HG02885 (cell line): ENCODE data around the gene ZIC4.

Source experiments
- ATAC-seq: cut with Tn5 transposase; IDR thresholded peaks from one replicate; pipeline ENCODE4 v1.9.1; 2021; ENCODE audit warnings: mild to moderate bottlenecking; ENCODE audit not compliant: unreplicated experiment, poor library complexity

Gene ZIC4

DNA sequence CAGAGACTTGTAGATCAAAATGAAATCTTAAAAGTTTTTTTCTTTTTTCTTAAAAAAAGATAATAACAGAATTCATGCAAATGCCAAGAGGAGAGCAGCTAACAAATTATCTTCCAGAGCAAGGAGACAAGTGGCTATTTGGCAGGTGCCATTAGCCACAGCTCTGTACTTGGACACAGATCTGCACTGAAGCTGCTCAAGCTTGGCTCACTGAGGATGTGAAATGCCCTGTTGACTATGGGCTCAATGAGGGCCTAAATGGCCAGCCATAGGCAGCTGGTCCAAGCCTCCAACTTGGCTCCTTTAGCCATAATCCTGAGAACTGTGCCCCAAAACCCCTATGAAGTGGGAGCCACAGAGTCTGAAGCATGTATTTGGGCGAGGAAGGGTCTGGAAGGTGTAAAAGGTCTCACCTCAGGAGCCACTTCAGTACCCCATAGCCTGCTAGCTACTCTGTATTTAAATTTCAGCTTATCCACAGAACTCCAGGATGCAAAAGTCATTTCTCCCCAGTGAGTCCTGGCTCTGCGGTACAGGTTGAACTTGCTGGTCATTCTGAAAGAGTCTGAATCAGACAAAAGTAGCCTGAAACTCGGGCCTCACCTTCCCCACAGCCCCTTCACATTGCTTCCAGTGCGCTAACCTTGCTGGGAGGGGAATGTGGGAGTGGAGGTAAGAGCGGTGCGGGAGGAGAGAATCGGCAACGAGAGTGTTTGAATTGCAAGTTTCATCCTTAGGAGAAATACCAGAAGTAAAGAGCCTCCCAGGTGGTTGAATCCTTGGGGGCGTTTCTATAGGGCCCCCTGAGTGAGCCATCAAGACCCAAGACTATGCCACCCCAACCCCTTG, 48.0 kb downstream of the ZIC4 start:
- ATAC-seq: no peak

DNA sequence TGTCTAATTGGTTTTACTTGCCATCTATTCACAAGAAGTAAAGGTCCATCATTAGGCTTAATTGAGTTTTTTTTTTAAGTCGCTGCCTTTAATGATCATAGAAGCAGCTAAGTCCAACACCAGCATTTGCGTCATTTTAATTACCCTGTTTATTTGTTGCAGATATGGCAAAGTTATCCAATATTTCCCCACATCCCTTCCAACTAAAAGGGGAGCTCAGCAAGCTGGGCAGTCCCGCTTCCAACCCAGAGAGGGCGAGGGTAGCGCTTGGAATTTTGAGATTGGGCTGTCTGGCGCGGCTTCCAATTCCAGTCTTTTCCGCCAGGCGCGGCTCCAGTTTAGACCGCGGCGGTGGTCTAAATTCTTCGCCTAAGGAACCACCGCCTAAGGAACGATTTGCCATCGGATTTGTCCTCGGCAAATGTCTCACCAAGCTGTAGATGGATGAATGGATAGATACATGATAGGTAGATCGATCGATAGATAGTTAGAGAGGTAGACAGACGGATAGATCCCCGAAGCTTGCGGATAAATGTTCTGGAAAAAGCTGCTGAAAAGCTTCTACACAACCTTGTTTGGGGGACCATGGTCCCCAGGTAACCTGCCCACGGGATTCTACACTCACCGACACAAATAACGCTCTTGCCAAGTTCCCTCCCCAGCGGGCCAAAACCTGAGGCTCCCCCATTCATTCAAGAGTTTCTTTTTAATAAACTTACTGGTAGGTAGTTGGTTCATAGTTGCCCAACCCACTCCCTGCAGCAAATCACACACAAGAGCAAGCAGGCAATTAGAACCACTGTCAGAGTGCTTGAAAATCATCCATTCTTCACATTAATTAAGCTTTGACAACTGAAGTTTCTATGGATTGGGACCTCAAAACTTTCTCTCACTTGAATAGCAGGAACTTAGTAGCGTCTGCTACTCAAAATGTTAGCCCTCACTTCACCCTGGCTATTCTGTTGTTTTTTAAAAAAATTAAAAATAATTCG, 49.1 kb downstream of the ZIC4 start:
- ATAC-seq: no peak

DNA sequence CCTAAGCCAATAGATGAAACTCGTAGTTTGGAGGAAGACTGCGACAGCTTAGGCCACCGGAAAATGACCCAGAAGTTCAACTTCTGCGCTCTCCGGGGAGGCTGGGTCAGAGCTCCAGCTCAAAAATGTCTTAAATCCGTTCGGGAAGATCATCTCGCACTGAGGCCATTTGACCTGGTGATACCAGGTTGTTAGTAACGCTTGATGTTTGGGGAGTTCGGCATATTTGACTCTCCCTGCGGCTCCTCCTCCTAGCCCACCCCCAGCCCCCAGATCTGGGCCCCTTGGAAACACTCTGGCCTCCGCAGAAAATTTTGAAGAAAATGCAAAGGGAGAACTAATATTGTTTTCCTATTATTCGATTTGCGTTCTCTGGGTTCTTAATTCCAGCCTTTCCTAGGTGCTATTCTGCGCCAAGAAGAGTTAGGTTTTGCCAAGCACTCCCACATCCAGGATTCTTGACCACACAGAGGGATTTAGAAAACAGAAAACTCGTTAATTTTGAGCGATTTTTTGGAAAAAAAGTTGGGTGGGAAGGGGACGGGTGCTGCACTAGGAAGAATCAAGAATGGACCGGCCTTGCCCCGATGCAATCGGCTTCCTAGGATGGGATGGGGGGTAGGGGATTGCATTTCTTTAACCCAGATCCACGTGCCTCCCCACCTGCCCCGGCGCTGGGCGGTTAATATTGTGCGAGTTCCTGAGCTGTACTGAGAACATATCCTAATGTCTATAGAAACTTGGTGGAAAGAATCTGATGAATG, 50.0 kb downstream of the ZIC4 start:
- no peak for ATAC-seq

DNA sequence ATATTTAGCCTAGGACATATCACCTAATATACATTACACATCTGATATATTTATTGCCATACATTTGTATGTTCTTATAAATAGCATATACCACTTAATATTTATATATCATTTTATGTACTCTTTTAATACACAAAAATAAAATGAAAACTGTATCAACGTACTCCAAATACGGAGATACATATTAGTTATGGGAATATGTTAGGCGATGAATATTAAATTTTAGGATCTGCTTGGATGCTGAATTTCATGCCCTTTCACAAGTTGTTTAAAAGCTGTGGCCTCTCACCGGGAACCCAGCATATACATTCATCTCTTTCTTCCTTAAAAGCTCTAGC, 50.6 kb downstream of the ZIC4 start:
- ATAC-seq: no peak

DNA sequence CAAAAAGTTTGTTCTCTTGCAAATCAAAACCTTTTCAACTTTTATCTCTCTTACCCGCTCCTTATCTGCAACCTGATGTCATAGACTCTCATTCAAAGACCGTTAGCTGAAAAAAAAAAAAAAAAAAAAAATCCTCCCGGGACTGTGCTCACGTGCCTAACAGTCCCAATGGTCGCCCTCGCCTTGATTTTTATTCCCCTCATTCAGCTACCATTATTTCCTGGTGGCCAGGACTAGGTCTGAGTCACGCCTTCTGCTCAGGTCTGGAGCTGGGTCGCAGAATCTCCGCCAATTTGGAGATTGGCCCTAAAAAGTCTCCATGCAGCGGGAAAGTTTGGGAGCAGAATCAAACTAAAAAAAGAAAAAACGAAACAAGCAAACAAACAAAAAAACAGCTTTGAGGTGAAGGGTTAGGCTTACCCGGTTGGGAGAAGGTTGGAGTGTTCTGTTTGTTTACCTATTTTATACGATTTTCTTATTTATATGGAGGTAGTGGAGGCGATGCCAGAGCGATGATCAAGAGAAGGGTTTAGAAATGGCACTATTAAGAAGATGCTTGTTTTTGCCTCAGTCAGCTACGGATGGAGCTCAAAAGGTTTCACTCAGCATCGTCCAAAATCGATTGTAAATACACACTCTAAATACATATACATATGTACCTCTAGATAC, 51.1 kb downstream of the ZIC4 start:
- ATAC-seq: no peak

DNA sequence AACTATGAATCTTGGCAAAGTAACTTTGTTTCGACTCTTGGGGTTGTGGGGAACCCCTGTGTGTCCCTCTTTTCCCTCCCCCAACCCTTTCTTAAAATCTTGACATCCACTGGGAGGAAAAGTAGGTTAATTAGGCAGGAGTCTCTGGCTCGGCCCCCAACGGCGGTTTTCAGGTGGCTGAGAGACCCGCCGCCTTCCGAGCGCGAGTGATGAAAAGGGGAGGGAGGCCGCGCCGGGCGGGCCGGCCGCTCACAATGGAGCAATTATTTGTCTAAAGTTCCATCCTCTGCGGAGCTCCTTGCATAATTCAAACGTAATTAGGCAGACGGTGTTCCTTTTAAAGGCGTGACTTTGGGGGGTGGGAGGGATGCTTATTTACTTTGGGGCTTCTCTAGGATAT, 51.7 kb downstream of the ZIC4 start:
- no peak for ATAC-seq

DNA sequence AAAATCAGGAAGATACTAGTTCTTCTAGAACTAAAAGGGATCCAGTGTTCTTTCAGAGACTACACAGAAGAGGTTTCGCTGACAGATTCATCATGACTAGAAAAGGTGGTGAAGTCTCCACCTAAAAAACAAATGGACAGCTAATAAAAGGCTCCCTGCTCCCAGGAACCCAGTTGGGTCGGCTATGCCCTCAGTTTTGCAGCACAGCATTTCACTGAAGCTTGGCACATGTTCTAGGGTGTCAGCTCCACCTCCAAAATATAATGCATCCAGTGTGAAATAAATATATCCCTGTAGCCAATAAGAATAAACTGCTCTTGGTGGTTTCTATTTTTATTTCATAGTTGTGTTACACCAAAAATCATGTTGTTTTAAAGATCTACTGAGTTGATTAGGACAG, 55.0 kb downstream of the ZIC4 start:
- ATAC-seq: no peak

DNA sequence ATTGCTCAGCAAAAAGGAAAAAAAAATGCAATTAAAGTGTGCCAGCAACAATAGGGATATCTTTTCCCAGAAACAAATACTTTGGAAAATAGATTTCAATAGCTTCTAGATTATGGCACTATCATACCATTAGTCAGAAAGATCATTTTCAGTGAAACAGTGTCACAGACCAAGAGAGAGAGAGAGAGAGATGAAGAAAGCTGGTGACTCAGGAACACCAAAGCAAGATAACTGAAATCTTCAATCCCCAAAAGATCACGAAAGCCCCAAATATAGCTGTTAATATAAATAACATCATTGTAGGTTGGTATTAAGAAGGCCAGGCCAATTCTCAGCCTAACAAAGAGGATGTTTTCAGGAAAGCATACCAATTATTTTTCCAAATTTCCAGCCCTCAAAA, 57.4 kb downstream of the ZIC4 start:
- no peak for ATAC-seq

DNA sequence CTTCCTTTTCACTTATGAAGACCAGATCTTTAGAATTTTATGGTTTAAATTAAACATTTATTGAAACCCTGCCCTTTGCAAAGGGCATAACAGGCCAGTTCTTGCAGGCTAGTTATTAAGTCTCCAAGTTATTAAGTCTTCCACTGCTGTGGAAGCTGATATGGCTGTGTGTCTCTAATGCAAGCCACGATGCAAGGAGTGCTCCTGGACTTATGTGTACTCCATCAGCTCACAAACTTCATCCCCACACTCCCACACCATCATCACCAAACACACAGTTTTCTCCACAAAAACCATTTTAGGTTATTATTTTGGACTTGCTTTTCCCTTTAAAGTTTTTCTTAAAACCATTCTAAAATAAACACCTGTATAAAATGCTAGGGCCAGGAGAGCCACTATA, 62.4 kb downstream of the ZIC4 start:
- ATAC-seq: no peak

DNA sequence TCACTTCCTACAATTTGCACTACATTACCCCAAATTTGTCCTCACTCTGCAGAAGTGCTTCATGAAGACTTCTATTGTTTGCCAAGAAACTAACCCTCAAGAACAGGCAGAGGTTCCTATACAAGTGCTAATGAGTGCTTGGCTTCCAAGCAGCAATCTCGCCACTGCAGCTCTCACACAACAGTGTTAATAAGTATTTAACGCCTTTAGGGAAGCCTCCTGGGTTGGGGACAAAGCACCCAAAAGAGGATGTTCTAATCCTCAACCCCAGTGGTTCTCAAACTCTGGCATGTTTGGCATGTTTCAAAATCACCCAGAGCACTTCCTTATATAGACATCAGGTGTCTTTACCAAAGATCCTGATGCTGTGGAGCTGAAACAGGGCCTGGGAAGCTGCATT, 64.6 kb downstream of the ZIC4 start:
- ATAC-seq: no peak

DNA sequence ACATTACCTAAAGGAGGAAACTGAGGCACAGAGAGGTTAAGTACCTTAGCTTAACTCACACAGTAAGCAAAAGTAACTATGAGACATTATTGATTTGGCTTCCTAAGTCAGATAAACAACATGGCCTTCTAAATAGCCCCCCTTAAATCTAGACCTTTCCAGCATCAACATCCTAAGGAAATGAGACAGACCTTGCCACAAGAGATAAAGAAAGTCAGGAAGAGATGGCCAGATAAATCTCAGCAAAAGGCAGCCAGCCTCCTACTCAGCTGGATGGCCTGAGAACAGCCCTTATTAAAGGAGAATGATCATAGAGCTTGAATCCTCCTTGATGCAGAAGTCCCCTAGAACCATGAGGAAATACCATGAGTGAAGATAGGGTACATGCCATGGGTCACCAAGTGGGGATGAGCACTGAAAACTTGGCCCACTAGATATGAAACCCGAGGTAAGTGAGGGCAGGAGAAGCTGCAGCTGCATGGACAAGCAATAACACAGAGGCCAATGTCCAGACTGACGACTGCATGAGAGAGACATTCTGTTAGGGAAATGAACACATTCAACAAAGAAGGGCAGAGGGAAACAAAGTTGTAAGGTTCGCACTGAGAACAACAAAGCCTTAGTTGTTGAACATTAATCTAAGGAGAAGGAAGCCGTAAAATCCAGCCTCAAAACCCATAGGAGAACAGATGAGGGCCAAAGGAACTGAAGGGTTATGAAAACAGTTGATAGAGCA, 69.6 kb downstream of the ZIC4 start:
- ATAC-seq: no peak
